ENCODE results near the gene SFMBT2. TPM values are rescaled to one million over a fixed set of nuclear protein-coding genes. Genes with fewer than 3 reads are reported as not detected.
"Not testable (repeated sequence)": the region's sequence is repeated elsewhere in the genome, so short reads cannot be mapped to it uniquely, and the experiment has no call there.

SFMBT2 gene
- total RNA-seq, 1 donor from 2014 or later: 0.20 TPM

DNA sequence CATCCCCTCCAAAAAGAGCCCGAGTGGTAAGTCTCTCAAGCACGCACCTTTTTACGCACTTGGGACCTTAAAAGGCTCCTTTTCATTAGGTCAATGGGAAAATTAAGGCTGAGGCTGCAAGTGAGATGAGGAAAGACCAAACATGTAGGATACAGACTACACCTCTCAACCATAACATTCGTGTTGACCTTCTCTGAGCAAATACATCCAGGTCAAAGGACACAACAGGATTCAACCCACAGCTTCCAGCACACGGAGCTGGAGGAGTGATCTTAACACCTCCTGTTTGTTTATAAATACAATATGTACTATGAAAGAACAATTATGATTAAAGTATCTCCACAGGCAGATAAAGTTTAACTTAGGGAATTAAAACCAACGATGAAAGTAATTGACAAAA is 9.7 kb downstream of the SFMBT2 start:
- DNase-seq (ENCODE audit: low read depth, low spot score): no peak

DNA sequence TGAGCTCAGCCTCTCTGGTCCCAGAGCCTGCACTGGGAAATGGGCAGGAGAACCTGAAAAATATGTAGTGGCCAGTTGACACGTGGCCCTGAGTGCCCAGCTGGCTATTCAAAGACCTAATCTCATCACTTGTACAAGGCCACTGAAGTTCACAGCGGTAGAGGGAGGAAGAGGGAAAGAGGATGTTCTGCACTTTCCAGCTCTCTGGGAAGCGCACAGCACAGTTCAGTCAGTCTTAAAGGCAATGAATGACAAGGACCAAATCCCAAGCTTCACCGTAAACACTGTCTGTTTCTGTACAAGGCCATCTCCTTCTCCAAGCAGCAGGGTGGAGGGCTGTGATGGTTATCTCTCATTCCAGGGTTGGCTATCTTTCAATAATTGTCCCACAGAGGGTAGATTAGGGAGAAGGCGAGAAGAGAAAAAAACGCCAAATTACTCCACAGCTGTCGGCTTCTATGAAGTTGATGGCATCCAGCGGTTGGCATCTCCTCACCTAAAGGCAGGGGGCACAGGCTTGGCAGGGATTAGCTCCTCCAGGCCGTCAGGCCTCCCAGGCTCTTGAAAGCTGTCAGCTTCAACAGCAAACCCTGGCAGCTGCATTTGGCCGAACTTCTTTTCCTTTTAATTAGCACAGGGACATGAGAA is 10.6 kb downstream of the SFMBT2 start:
- DNase-seq (ENCODE audit: low read depth, low spot score): no peak

DNA sequence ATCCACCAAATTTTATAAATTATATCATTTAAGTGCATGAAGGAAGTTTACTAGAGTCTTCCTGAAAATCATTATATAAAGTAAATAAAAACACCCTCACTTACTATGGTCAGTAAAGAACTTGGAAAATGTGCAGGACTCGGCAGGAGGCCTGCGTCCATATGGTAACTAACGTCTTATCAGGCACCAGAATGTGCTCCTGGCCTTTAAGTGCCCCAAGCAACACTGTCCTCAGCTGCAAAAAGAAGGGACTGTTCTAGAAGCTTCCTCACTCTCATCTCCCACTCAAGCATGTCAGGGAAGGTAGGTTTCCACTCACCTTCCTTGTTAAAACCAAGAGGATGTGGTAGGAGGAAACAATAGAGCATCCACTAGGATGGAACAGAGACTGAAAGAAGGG is 11.3 kb downstream of the SFMBT2 start:
- DNase-seq (ENCODE audit: low read depth, low spot score): no peak

DNA sequence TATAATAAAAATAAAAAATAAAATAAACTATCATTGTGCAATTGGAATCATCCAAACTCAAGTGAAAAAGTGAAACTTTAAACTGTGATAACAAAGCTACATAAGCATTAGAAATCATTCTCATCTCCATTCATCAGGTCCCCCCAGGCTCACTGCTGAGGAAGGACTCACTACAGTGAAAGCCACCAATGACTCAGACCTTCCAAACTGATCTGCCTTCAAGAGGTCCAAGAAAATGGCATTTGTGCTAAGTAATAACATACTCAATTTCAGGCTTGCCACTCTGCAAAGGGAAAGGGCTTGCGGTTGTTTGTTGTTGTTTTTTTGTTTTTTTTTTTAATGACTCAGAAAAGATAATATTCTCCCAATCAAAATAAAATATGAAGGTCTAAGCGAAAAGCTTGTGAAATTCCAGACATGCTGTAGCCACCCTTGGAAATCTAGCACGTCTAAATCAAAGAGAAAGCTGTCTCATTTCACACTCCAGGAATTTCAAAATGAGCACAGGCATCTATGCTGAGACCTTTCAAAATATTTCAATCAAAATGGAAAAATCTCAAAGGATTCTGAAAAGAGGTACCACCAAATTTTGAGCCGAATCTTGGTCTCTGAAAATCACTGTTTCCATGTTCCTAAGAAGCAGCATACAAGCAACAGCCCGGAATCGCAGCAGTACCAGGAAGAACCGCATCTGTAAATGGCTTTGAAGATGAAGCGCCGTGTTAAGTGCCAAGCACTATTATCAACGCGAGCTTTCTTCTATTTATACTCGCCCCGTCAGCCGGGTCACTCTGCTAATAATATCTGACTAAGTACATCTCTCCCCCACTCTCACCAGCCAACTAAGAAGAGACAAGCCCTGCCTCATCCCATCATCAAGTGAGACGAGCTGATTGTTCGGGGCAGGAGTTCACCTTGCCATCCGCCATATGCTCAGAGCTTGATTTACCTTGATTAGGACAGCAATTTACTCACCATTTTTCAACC is 13.5 kb downstream of the SFMBT2 start:
- DNase-seq (ENCODE audit: low read depth, low spot score): no peak

DNA sequence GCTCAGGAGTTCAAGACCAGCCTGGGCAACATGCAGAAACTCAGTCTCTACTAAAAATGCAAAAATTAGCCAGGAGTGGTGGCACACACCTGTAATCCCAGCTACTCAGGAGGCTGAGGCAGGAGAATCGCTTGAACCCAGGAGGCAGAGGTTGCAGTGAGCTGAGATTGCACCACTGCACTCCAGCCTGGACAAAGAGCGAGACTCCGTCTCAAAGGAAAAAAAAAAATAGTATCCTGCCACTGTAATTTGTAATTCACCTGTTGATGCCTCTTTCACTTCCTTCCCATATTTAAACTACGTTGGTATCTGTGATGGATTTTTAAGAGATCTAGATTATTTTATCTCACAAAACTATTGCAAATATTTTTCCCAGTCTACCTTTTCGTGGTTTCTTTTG is 18.5 kb downstream of the SFMBT2 start:
- not testable (repeated sequence) for DNase-seq (ENCODE audit: low read depth, low spot score)

DNA sequence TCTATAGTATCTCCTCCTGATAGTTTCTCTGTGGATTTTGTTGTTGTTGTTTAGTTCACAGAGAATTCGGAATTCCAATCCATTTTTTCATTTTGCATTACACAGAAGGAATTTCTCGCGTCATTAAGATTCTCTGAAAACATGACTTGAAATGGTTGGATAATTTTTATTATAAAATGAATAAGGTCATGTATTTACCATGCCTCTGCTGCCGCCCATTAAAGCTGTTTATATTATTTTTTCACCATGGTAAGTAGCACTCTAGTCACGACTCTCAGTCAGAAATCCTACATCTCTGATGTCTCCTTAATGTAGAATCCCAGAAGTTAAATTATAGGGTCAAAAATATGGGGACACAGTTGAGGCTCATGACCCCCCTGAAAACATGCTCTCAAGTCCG is 19.1 kb downstream of the SFMBT2 start:
- no peak for DNase-seq (ENCODE audit: low read depth, low spot score)

DNA sequence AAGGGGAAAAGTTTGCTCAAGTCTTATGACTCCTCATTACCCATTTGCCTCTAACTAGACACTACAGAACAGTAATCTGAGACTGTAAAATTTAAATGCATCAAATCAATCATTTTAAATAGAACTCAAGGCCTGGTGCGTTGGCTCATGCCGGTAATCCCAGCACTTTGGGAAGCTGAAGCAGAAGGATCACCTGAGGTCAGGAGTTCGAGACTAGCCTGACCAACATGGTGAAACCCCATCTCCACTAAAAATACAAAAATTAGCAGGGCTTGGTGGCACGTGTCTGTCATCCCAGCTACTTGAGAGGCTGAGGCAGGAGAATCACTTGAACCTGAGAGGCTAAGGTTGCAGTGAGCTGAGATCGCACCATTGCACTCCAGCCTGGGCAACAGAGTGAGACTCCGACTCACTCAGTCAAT is 20.1 kb downstream of the SFMBT2 start:
- DNase-seq (ENCODE audit: low read depth, low spot score): not testable (repeated sequence)

DNA sequence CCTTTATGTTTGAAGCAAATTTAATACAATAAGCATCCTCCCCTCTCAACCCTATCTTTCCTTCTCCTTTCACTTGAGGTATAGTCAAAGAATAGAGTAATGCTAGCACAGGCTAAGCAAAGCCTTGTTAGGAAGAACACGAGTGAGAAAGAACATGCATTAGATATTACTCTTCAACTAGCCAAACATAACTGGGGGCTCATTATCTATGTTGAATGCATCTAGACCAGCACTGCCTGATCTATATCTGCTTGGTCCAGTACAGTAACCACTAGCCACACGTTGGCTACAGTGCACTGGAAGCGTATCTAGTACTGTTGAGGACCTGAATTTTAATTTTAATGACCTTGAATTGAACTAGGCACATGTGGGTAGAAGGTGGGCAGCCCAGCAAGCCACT is 21.0 kb downstream of the SFMBT2 start:
- DNase-seq (ENCODE audit: low read depth, low spot score): no peak

DNA sequence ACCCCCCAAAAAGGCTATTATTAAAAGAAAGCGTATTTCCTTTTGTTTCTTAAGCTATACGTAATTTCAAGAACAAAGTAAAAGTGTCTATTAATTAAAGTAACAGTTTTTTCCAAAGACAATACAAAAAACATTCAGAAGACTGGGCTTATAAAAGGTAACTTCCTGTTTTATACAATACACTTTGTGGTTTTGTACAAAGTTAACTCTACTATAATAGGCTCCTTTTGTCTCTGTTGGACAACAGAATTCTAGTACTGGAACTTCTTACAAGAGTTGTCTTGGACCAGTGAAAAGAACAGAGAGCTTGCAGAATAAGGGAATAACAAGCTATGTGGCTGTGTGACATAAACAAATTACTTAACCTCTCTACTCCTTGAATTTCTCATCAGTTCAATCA is 21.5 kb downstream of the SFMBT2 start:
- DNase-seq (ENCODE audit: low read depth, low spot score): no peak

DNA sequence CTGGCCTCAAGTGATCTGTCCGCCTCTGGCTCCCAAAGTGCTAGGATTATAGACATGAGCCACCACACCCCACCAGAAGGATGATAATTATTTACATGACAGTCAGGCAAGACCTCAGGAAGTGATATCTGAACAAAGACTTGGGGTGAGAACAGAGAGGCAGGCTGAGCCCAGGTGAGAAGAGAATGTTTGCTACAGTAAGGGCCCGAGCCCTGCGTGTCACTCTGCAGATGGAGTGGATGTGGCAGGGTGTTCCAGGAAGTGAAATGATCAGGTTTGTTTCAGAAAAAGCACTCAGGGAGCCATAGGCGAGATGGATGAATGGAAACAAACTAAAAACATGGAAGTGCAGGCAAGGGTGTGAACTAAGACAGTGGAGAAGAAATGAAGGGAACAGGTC is 22.2 kb downstream of the SFMBT2 start:
- no peak for DNase-seq (ENCODE audit: low read depth, low spot score)

DNA sequence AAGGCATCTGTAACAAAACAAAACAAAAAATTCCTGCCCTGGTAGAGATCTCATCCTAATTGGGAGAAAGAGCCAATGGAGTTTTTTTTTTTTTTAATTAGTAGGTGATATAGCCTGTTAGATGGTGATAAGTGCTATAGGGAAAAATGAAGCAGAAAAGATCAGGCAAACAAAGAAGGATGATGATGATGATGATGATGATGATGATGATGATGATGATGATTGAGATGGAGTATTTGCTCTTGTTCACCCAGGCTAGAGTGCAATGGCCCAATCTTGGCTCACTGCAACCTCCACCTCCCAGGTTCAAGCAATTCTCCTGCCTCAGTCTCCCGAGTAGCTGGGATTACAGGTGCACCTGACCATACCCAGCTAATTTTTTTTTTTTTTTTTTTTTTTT is 22.7 kb downstream of the SFMBT2 start:
- not testable (repeated sequence) for DNase-seq (ENCODE audit: low read depth, low spot score)

DNA sequence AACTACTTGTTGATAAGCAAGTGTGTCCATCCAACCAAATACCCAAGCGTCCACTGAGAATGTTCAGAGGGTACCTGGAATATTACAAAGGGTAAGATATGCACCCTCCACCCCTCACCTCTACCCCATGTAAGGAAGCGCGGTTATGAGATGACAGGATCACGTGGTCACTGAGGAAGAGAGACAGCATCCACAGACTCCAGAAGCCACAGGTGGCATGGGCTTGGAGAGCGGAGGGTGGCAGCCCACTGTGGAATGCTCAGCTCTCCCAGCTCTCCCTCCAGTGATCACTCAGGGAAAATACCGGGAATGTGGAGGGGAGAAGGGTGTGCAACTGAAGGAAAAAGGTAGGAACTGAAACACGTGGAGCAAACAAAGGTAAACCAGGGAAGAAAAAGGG is 25.7 kb downstream of the SFMBT2 start:
- no peak for DNase-seq (ENCODE audit: low read depth, low spot score)

DNA sequence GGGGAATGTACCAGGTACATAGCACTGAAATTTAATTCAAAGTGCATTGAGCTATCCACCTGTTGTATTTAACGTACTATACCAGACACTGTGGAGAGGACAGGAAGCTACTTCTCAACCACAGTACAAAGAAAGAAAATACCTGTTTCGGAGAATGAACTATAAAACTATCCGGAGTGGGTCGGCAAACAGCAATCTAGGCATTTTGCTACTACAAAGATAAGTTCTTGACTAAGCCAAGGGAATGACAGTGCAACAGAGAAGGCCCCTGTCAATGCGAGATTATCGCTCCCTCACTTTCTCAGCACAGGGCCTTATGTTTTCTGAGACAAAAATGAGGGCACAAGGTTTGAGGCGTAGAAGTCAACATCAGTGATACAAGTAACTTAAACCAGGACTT is 27.4 kb downstream of the SFMBT2 start:
- DNase-seq (ENCODE audit: low read depth, low spot score): no peak

DNA sequence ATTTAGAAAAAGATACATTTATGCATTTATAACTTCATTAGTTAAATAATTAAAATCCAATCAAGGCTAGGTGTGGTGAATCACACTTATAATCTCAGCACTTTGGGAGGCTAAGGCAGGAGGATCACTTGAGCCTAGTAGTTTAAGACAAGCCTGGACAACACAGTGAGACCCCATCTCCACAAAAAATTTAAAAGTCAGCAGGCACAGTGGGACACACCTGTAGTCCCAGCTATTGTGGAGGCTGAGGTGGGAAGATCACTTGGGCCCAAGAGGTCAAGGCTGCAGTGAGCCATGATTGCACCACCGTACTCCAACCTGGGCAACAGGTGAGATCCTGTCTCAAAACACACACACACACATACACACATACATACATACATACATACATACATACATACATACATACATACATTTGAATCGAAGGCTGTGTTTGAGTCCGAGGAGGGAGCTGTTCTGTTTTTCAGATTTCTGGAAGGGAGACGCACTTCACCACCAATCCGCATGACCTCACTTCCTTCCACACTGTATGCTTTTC is 30.1 kb downstream of the SFMBT2 start:
- no peak for DNase-seq (ENCODE audit: low read depth, low spot score)

DNA sequence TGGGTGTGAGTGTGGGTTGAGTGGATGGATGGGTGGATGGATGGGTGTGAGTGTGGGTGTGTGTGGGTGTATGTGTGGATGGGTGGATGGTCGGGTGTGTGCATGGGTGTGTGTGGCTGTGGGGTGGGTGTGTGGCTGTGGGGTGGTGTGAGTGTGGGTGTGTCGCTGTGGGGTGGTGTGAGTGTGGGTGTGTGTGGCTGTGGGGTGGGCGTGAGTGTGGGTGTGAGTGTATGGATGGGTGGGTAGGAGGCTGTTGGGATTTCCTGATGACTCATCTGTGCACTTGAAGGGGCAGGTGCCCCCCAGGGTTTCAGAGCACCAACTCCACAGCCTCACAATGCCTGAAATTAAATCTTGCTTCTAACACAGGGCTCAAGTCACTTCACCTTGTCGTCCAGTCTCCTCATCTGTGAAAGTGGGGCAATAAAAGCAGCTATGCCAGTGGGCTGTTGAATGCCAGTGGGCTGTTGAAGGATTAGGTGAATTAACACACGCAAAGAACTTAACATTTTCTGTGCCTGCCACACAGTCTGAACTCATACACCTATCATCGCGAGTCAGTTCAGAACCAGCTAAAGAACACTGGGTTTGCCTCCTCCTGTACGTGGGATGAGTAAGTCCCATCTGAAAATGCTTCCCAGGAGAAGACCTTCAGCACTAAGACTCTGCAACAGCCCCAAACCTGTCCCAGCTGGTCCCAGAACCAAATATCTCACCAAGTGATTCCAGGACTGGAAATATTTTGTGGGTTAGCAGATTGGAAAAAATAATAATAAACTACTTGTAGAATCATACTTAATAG is 32.0 kb downstream of the SFMBT2 start:
- no peak for DNase-seq (ENCODE audit: low read depth, low spot score)

DNA sequence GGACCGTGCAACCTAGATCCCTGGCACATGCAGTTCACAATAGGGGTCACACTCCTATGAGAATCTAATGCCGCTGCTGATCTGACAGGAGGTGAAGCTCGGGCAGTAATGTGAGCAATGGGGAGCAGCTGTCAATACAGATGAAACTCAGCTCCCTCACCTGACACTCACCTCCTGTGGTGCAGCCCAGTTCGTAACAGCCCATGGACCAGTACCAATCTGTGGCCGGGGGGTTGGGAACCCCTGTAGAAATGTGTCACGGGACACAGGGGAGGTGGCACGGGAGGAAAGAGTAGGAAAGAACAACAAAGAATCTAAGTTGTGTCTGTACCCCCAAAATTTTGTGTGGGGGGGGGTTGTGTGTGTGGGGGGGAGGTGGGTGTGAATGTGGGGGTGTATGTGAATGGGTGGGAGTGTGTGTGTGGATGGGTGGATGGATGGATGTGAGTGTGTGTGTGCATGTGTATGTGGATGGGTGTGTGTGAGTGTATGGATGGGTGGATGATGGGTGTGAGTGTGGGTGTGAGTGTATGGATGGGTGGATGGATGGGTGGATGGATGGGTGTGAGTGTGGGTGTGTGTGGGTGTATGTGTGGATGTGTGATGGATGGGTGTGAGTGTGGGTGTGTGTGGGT is 33.1 kb downstream of the SFMBT2 start:
- DNase-seq (ENCODE audit: low read depth, low spot score): no peak

DNA sequence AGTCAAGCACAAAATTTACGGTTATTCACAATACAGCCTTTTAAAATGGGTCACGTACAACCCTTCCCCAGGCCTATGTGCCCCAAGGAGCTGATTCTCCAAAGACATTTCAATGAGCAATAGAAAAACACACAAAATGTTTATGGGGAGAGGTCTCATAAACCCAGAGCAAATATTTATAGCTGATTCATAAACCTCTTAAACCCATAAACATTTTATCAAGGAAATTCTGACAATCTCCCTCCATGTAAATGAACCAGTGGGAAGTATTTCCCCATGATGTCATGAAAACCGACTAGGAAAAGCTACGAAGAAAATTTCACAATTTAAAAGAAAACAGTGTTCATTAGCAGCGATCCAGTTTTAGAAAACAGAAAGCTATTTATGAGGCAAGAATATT is 36.0 kb downstream of the SFMBT2 start:
- no peak for DNase-seq (ENCODE audit: low read depth, low spot score)

DNA sequence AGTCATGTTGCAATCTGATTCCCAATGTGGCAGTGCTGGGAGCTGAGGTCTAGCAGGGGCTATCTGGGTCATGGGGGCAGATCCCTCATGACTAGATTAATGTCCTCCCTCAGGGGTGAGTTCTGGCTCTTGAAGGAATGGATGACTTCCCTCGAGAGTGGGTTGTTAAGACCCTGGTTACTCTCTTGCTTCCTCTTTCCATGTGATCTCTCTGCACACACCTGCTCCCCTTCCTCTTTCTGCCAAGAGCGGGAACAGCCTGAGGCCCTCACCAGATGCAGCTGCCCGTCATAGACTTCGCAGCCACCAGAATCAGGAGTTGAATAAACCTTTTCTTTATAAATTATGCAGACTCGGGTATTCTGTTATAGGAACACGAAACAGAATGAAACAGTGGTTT is 37.8 kb downstream of the SFMBT2 start:
- DNase-seq (ENCODE audit: low read depth, low spot score): no peak

DNA sequence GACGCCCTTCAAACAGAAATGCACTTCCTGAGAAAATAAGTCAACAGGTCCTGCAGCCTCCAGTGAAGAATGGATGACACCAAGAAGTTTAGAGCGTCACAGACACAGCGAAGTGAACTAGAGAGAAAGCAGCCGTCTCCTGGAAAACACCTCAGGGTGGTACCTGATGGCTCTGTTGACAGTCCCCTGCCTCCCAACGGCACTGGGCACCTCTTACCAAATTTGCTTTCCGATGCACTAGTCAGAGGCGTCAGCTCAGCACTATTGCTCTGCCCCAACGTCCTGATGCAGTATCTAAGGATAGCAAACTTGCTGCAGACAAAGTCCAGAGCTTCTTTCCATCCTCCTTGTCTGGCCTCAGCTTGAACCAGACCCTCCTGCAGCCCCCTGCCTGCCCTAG is 38.3 kb downstream of the SFMBT2 start:
- no peak for DNase-seq (ENCODE audit: low read depth, low spot score)

DNA sequence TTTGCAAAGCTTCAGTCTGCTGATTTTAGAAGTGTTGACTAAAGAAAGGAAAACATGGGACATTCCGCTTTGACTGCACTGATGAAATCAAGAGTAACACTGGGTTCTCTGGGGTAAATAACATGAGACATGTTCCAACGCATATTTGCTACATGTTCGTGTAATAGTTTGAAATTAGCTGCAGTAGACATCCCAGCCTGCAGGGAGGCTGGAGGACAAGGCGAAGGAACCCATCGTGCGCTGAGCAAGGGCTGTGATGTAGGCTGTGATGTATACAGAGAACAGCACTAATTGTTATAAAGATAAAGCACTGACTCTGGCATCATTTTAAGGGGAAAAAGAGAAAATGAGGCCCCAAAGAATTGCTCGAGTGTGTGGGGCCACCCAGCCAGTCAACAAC is 40.3 kb downstream of the SFMBT2 start:
- DNase-seq (ENCODE audit: low read depth, low spot score): no peak

DNA sequence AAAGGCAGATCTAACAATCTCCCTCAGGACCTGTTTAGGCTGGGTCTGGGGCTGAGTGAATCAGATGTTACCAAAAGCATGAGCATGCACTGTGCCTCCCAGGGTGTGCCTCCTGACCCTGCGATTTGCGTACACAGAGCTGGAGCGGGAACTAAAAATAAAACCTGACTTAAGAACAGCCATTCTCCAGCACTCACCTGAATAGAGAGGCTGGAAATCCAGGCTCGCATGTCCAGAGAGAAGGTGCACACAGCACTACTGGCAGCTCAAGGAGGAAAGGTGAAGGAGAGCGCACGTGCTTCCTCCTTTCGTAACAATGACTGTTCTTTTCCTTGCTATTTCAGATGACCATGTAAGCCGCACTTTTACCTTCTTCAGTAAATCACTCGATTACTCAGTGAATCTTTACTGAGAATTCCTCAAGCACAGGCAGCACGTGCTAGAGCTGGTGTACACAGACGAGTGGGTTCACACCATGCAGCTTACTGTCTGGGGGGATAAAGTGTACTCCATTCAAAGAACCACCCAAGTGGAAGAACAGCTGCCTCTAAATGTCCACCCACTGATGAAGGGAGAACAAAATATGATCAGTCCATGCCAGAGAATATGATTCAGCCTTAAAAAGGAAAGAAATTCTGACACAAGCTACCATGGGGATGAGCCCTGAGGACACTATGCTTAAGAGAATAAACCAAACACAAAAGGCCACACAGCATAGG is 45.6 kb downstream of the SFMBT2 start:
- DNase-seq (ENCODE audit: low read depth, low spot score): no peak
